Common myeloid progenitor, CD34-positive (primary cell): Measurements from ENCODE around the gene ZNF485.

Source experiments
- CTCF ChIA-PET: fragments of 350-600 bp; sonication (Branson Sonifier 250); formaldehyde crosslinking; loops from one replicate; lab custom pipeline; 2021; ENCODE audit warnings: antibody characterized with exemption; lab: Charles Lee
- POLR2A ChIA-PET: fragments of 350-600 bp; sonication (Branson Sonifier 250); formaldehyde crosslinking; loops from one replicate; lab custom pipeline; 2021; ENCODE audit warnings: antibody characterized with exemption; lab: Charles Lee
- DNase-seq, 3 donors: peaks; one replicate each; pipeline versions ENCODE4 v3.0.0 to v3.0.0-alpha.2; 2013
- H3K27ac ChIP-seq, 2 experiments: 1 replicate in 1 of 2; 2 replicates in 1 of 2; pipeline ENCODE4 v1.7.0; 2013; ENCODE audit warnings: inconsistent platforms in 2 of 2, low read length in 2 of 2, mild to moderate bottlenecking in 2 of 2, low read depth in 1 of 2, moderate library complexity in 1 of 2; ENCODE audit not compliant: severe bottlenecking in 2 of 2, insufficient read depth in 1 of 2, poor library complexity in 1 of 2
- H3K27me3 ChIP-seq, 5 experiments: replicated peaks in 2 of 5; 1 replicate in 3 of 5; 2 replicates in 2 of 5; pipeline versions ENCODE4 v1.6.1 to v1.7.0; 2013; ENCODE audit warnings: low read length in 4 of 5, mild to moderate bottlenecking in 2 of 5, moderate library complexity in 2 of 5, inconsistent platforms in 1 of 5; ENCODE audit not compliant: insufficient read depth in 5 of 5, control insufficient read depth in 4 of 5
- H3K36me3 ChIP-seq, 4 experiments: 1 replicate in 2 of 4; 2 replicates in 2 of 4; pipeline versions ENCODE4 v1.6.1 to v1.7.0; 2013; ENCODE audit warnings: low read length in 3 of 4, control low read depth in 1 of 4, mild to moderate bottlenecking in 1 of 4; ENCODE audit not compliant: control insufficient read depth in 4 of 4, insufficient read depth in 4 of 4
- H3K4me1 ChIP-seq, 4 experiments: 1 replicate in 3 of 4; 2 replicates in 1 of 4; pipeline versions ENCODE4 v1.6.1 to v1.7.1; 2013; ENCODE audit warnings: low read length in 3 of 4, mild to moderate bottlenecking in 3 of 4, control low read depth in 1 of 4, inconsistent platforms in 1 of 4, moderate library complexity in 1 of 4; ENCODE audit not compliant: control insufficient read depth in 4 of 4, insufficient read depth in 4 of 4; ENCODE audit errors: control extremely low read depth in 1 of 4
- H3K4me3 ChIP-seq, 7 experiments: 1 replicate in 4 of 7; 2 replicates in 3 of 7; pipeline versions ENCODE4 v1.5.1 to v1.7.0; 2013; ENCODE audit warnings: mild to moderate bottlenecking in 7 of 7, low read length in 6 of 7, moderate library complexity in 6 of 7, inconsistent platforms in 2 of 7, low read depth in 2 of 7, control low read depth in 1 of 7; ENCODE audit not compliant: insufficient read depth in 4 of 7, control insufficient read depth in 1 of 7; ENCODE audit errors: extremely low read depth in 1 of 7
- H3K9me3 ChIP-seq, 5 experiments: 1 replicate in 4 of 5; 2 replicates in 1 of 5; pipeline versions ENCODE4 v1.6.1 to v1.7.1; 2013; ENCODE audit warnings: low read length in 4 of 5, mild to moderate bottlenecking in 2 of 5, inconsistent platforms in 1 of 5, low read depth in 1 of 5, moderate library complexity in 1 of 5; ENCODE audit not compliant: control insufficient read depth in 4 of 5, insufficient read depth in 2 of 5; ENCODE audit errors: control extremely low read depth in 1 of 5
- WGBS: methylation state at CpG from one replicate; pipeline ENCODE4 v1.1.5; 2013; ENCODE audit not compliant: insufficient coverage; 5-methylcytosine and 5-hydroxymethylcytosine counted together

ZNF485 gene

GRCh38 chr10:43665054-43665453 lies 58.8 kb downstream of the ZNF485 start:
- H3K27me3 ChIP-seq = peaks cover 0 to 14% (median 2%) of the 10 kb centered on the region in 5 experiments
- DNase-seq = no peak
- ChIA-PET CTCF (no interaction called here), POLR2A (no interaction called here)
- H3K27ac ChIP-seq = no peak overlapping the region
- no CpG with 5 or more reads among the region's 3 CpGs for WGBS
- H3K9me3 ChIP-seq = peaks cover 0 to 3% (median 2%) of the 10 kb centered on the region in 5 experiments
- H3K36me3 ChIP-seq = no peaks in the 10 kb centered on the region
- H3K4me3 ChIP-seq = no peak overlapping the region
- peaks cover 0 to 16% (median 11%) of the 10 kb centered on the region in 4 experiments for H3K4me1 ChIP-seq

GRCh38 chr10:43666552-43666951 lies 60.3 kb downstream of the ZNF485 start:
- Histone ChIP-seq H3K27me3 (peaks cover 0 to 25% (median 7%) of the 10 kb centered on the region in 5 experiments), H3K36me3 (no peaks in the 10 kb centered on the region), H3K4me3 (peak overlapping the region in 1 of 7 experiments; percentile 16), H3K4me1 (peaks cover 0 to 16% (median 11%) of the 10 kb centered on the region in 4 experiments), H3K9me3 (peaks cover 0 to 3% (median 2%) of the 10 kb centered on the region in 5 experiments), H3K27ac (no peak overlapping the region)
- DNase-seq = peak; percentile 57 to 94 (median 93)
- 31% methylated on average over 6 of the region's 9 CpGs for WGBS
- ChIA-PET CTCF (interaction anchor here (0.9 to 1.3 kb wide), 3 partner anchors 8 to 1199 kb away, joined by 3 to 4 read pairs (median 3); no protein-coding TSS in a partner anchor), POLR2A (no interaction called here)

GRCh38 chr10:43667317-43667731 lies 61.1 kb downstream of the ZNF485 start:
- H3K27ac ChIP-seq = no peak overlapping the region
- peak overlapping the region in 4 of 7 experiments; percentile 5 to 67 (median 54) for H3K4me3 ChIP-seq
- peak in 1 of 3 donors; percentile 39 for DNase-seq
- peaks cover 0 to 3% (median 2%) of the 10 kb centered on the region in 5 experiments for H3K9me3 ChIP-seq
- CTCF ChIA-PET = interaction anchor here (0.9 to 1.3 kb wide), 3 partner anchors 9 to 1198 kb away, joined by 3 to 4 read pairs (median 3); no protein-coding TSS in a partner anchor
- no peaks in the 10 kb centered on the region for H3K36me3 ChIP-seq
- peaks cover 0 to 25% (median 7%) of the 10 kb centered on the region in 5 experiments for H3K27me3 ChIP-seq
- H3K4me1 ChIP-seq = peaks cover 0 to 16% (median 11%) of the 10 kb centered on the region in 4 experiments
- POLR2A ChIA-PET = no interaction called here
- 9% methylated on average over 25 of the region's 35 CpGs for whole genome bisulfite sequencing
